Occipital lobe (tissue), 2 donors: ENCODE results near the gene STIMATE. TPM values are rescaled to one million over a fixed set of nuclear protein-coding genes. Genes with fewer than 3 reads are reported as not detected.

Experiments used
- DNase-seq: peaks from one replicate; lab custom pipeline; 2025; lab: John Stamatoyannopoulos, UW
- total RNA-seq: library from RNA; depleted of rRNA; stranded (reverse); fragments of >200 nt; gene quantifications from one replicate; pipeline ENCODE4 v1.2.3, GENCODE V29; 2014

STIMATE gene
- total RNA-seq, 1 donor from 2014 or later, result 9.2 TPM

DNA sequence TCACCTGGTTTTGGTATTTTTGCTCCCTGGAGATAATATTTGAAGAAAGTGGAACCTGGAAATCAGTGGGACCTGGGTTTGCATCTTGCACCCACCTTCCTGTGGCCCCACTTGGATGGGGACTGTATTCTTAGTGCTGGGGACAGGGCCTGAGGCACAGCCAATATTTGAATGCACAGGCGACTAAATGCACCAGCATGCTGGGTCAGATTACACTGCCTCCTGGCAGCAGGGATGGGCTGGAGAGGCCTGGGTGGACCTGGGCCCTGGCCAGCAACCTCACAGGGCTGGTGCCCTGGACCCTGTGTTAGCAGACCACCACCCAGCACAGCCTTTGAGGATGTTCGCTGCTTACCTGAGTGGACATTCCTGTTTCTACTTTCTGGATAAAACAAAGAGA, 77.4 kb downstream of the STIMATE start:
- no peak for DNase-seq

DNA sequence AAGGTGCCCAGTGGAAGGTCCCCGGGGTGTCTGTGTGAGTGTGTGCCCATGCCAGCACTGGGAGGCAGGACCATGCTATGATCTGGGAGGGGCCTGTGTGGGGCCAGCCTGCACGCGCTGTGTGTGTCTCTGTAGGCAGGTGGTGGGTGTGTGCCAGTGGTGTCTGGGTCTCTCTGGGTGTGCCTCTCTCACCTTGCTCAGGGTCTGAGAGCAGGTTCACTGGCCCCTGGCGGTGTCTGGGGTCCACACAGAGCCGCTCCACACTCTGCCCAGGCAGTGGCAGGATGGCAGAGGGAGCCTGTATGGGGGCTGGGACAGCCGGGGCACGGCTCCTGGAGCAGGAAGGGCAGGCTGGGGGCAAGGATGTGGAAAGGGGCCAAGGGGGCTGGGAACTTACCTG, 79.5 kb downstream of the STIMATE start:
- no peak for DNase-seq

DNA sequence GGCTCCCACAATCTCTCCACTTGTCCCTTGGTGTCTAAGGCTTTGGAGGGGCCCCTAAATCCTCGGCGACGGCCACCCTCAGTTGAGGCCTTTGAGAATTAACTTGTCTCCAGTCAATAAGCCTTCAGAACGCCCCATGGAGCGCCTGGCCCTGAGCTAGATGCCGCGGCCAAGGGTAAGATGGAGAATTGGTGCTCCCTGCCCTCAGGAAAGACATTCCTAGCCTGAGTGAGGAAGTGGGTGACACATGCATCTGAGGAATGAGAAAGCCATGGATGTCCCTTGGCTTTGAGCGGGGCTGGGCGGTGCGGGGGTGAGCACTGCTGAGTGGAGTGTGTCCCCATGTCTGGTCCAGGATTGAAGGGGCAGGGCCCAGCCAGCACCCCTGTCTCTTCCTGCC, 80.1 kb downstream of the STIMATE start:
- DNase-seq, result no peak

DNA sequence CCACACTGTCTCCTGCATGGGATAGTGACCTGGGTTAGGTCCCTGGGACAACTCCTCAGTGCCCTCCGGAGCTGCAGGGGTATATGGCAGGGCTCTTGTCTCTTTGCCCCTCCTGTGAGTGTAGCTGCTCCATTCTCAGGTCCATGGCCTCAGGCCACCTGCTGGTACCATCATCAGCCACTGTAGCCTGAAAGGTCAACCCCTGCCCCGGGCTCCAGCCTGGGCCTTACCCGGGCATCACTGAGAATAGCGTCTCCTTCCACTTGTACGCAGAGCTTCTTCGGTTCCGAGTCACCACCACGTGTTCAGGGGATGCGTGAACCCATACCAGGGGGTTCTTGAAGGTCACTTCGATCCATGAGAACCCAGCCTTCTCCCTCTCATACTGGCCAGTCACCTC, 80.7 kb downstream of the STIMATE start:
- no peak for DNase-seq

DNA sequence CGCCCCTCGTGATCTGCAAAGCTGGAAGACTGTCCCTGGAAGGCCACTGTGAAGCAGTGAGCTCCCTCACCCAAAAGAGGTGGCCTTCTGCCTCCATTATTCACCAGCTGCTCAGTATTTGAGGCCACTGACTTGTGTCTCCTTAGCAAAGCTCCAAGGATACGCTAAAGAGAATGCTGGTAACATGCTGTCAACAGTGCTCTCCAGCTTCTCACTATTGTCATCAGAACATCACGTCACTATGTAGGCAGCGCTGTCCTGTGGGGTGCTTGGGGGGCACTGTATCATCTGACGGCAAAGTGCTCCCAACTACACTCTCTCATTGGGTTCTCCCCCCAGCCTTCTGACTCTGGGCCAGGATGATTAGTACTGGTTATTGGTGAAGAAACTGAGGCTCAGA, 81.1 kb downstream of the STIMATE start:
- no peak for DNase-seq

DNA sequence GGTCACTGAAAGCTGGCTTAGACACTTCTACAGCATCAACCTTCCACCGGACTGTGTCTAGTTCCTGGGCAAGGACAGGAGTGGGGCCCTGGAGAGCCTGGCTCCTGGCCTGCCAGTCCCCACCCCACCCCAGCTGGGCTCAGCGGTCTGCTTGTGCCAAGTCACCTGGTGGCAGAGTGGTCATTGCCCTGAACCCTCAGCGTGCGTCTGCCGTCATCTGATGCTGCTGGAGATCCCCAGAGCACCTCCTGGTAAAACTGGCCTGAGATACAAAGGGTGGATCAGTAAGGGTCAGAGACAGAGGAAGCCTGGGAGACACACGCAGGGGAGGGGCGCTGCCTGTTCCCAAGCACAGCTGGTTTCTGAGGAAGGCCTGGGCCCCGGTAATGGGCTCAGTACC, 83.5 kb downstream of the STIMATE start:
- no peak for DNase-seq

DNA sequence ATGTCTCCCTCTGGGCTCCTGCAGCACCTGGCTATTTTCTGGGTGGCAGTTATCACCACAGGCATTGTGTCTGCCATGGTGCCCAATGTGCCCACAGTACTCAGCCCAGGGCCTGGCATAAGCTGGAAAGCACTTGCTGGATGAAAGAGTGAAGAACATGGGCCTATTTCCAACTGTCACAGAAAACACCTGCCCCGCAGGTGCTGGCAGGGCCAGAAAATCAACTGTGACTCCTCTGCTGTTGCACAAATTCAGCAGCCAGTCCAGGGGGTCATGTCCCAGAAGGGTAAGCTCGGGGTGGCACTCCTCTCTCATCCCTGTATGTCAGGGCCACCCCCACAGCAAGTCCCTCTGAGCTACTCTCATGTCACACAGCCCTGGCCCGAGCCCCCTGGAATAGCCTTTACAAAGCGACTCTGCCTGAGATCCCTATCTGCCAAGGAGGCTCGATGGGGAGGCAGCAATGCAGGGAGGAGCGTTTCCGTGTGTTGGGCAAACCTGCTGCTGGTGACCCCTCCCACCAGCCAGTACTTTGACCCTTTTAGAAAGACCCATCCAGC, 85.8 kb downstream of the STIMATE start:
- no peak for DNase-seq

DNA sequence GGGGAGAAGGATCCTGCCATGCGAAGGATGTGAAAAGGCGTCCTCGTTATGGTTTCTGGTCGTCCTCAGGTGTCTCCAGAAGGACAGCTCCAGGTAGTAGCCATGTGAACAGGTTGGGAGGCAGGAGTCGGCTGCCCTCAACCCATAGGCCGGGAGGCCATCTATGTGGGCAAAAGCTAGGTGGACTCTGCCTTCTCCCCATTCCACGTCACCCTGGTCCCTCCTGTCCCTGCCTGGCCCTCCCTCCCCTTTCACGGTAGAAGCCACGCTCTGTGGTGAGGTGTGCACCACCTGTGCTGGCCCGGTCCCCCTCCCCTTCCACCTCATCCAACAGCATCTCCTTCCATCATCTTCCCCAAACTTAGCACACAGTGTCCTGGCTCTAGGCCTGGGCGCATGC, 86.4 kb downstream of the STIMATE start:
- no peak for DNase-seq

DNA sequence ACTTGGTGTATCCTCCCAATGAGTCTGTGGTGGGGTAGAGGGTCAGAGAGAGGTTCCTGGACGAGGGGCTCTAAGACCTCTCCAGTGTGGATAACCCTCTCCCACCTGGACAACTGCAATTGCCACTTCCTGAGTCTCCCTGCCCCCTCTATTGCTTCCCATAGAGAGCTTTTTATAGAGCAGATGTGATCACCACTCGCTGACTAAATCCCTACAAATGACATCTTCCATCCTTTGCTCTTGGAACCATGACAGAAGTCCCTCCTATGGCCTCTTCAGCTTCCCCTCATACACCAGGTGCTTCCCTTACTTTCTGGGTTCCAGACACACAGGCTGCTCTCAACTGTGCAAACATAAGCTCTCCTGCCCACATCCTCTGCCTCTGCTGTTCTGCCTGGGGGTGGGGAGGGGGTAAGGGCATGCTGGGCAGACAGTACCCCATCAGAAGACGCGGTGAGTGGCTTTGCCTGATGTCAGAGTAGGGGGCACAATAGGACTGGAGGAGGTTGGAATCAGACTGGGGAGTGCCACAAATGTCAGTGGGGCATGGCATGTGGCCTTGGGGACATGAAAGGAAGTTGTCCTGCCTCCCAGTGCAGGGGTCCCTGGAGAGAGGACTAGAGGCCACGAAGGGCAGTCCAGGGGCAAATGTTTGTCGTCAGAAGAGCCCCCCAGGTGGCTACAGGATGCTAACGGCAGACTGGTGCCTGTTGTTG, 87.5 kb downstream of the STIMATE start:
- no peak for DNase-seq

DNA sequence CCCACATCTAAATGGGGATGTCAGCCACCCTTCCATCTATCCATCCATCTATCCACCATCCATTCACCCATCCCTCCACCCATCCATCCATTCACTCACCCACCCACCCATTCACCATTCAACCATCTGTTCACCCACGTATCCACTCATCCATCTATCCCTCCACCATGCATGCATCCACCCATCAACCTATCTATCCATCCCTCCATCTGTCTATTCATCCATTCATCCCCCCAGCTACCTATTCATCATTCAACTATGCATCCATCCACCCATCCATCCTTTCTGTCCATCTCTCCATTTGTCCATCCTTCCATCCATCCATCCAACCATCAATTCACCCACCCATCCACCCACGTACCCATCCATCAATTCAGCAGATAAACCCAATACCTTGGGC, 88.2 kb downstream of the STIMATE start:
- DNase-seq, result no peak

DNA sequence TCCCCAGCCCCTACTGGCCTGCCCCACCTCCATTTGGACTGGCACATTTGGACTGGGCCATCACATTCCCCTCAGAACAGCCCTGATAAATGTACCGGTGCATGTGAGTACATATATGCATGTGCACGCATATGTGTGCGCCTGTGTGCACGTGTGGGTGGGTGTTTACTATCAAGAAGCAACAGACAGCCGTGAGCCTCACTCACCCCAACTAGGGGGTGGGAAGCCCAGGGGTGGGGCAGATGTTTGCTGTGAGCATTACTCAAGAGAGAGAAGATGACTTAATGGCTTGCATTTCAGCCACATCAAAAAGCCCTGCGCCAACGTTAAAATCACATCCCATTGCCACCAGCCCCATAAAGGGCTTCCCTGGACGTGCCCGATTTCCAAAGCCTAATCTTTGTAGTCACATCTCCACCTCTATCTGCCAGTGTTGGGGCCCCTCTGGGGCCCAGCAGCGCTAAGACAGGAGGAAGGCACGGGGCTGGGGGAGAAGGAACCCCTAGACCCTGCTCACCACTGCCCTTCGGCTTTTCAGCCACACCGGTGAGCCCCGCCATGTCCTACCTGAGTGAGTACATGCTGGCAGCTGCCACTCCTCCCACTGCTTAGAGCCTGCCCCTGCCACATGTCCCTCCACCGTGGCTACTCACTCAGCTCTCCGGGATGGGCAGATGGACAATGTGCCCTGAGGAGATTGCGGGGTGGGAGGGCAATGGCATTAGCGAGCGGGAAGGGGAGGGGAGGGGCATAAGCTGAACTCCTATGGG, 91.9 kb downstream of the STIMATE start:
- no peak for DNase-seq

DNA sequence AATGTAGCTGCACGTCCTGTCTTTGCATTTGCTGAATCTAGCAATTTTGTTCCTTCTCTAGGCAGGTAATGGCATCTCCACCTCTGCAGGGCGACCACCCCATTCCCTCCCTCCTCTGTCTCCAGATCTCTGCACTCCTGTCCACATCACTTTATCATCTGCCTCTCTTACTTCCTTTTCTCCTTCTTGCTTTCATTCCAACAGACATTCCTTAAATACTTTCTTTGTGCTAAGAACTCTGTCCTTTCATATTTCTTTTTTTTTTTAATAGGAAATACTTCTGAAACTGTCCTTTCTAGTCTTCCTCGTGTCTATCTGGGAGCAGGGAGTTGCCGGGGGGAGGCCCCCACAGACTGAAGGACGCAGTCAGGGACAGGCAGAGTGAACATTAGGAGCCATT, 95.5 kb downstream of the STIMATE start:
- no peak for DNase-seq

DNA sequence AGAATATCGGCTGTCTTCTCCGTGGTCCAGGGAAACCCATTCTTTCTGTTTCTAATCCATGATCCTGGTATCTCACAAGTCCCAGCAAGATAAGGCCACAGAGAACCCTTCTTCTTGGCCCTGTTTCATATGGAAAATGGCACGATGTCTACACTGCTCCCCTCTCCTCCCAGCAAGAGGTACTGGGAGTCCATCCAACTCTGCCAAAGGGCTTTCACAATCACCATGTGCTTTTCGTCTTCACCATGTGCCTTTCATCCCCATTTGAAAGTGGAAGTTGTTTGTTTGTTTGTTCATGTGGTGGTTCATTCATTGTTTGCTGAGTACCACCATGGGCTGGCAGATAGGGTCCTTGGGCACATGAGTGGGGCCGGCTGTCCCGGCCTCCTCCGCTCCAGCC, 97.3 kb downstream of the STIMATE start:
- DNase-seq, result no peak

DNA sequence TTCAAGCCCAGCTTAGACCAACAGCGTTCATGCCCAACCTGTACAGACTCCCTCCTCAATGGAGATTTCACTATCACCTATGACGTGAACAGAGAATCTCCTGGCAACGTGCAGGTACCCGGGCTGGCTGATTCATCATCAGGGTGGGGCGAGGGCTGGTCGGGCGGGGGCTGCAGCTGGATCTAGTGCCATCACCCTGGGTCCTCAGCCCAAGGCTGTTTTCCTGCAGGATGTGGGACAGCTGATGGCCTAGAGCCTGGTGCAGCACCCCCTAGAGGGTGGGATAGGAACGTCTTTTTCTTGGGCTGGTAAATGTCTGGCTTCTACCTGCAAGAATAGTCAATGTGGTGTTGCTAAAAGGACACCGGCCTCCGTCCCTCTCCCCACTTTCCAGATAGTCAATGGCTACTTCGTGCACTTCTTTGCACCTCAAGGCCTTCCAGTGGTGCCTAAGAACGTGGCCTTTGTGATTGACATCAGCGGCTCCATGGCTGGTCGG, 98.3 kb downstream of the STIMATE start:
- no peak for DNase-seq

DNA sequence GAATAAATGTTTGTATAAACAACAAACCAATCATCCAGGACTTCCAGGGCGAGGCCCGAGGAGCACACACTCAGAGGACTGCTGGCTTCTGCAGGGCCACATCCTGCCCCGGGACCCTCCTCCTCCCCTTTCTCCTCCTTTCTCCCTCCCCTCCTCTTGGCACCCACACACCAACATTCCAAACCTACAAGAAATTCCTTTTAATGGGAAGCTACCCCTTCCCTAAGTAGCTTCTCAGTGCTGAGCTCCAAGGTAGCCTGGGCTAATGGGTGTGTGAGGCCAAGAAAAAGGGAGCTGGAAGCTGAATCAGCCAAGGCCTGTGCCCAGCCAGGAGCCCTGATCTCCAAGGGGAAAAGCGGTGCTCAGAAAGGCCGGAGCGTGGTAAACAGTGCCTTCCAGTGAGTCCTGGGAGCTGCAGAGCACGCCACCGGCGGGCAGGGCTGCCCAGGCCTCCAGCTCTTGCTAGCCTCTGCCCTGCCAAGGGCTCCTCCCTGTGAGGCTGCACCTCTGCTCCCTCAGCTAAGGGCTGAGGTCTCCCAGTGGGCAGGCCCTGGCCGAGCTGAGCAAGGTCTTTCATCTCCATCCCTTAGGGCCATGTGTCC, 98.9 kb downstream of the STIMATE start:
- DNase-seq, result no peak

DNA sequence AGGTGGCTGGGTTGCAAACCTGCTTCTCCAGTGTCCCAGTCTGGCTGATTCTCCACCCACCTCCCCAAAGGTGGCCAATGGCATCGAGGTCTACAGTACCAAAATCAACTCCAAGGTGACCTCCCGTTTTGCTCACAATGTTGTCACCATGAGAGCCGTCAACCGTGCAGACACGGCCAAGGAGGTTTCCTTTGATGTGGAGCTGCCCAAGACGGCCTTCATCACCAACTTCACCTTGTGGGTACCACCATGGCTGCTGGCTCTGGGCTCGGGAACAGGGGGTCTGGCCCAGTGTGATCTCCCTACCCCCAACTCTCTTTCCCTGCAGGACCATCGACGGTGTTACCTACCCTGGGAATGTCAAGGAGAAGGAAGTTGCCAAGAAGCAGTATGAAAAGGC, 100.9 kb downstream of the STIMATE start:
- no peak for DNase-seq

DNA sequence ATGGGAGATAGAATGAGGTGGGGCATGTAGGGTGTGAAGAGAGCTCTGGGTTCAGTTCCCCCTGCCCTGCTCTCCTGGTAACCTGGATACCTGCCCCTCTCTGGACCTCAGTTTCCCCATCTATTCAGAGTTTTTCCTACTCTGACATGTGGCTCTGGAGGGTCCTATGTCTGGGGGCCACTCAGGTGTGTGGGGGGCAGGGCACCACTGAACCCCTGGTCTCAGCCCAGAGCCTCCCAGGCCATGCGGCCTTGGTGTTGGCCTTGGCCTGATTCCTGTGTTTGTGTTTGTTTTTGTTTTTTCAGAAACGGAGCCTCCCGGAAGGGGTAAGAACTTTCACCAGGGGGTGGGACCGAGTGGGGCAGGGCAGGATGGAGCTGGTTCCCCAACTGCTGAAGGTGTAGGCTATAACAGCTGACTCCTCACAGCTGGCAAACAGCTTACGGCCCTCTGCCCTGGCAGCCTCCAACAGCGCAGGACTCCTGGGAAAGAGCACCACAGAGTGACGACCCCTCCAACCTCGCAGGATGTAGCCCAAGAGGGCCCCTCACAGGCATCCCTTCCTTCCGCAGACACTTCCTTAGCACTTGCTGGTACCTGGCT, 101.9 kb downstream of the STIMATE start:
- no peak for DNase-seq

DNA sequence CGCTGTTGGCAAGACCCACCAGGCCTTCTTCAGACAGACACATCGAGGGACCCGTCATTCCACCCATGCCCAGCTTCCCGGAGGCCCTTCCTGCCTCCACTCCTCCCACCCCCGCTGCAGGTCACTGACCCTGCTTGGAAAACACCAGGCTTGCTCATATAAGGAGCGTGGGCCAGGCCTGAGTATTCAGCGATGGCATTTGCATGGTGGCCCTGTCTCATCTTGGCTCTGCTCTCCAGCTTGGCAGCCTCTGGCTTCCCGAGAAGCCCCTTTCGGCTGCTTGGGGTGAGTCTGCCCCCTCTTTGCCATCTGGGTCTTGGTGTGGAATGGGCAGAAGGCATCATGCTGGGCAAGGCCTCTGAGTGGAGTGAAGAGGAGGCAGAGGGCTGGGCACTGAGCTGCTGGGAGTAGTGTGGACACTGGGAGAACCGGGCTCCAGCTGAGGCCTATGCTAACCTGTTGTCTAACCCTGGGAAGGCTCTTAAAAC, 102.7 kb downstream of the STIMATE start, which contains the start of gene ITIH3:
Gene ITIH3, plus strand, starts transcription at position 185 of the 488 bp plus-strand sequence. Its CDS starts 8 bp downstream, at position 193.
- no peak for DNase-seq

DNA sequence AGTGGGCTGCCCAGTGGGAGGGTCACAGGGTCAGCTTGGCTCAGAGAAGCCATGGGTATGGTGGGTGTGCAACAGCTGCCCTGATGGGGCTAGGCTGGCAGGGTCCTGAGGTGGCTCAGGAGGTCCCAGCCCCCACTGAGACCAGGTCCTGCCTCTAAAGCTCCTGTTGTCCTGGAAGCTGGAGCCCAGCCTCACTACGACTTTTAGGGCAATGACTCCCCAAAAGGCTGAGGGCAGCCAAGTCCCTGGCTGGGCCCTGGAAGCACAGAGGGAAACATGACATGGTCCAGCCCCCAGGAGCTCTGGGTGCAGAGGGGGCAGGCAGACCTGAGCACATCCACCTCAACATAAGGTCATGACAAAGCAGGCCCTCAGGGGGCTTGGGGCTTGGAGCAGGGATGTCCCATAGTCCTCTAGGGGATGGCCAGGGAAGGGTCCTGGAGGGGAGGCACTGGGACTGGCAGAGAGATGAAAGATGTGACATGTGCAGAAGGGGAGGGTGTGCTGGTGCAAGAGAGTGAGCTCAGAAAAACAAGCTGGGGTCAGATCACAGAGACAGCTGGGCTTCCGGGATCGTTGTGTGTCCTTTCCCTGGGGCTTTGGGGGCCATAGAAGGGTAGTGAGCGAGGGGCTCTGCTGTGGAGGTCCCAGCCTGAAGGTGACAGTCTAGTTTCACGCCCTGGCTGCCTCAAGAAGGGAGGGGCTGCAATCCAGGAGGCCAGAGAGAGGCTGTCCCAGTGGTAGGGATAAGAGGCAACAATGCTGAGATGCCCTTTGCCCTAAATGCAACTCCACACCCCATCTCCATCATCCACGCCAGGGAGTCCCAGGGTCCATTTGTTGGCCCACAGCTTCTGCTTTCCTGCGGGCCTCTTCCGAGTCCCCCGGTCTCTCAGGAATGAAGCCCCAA, 103.4 kb downstream of the STIMATE start:
- no peak for DNase-seq

DNA sequence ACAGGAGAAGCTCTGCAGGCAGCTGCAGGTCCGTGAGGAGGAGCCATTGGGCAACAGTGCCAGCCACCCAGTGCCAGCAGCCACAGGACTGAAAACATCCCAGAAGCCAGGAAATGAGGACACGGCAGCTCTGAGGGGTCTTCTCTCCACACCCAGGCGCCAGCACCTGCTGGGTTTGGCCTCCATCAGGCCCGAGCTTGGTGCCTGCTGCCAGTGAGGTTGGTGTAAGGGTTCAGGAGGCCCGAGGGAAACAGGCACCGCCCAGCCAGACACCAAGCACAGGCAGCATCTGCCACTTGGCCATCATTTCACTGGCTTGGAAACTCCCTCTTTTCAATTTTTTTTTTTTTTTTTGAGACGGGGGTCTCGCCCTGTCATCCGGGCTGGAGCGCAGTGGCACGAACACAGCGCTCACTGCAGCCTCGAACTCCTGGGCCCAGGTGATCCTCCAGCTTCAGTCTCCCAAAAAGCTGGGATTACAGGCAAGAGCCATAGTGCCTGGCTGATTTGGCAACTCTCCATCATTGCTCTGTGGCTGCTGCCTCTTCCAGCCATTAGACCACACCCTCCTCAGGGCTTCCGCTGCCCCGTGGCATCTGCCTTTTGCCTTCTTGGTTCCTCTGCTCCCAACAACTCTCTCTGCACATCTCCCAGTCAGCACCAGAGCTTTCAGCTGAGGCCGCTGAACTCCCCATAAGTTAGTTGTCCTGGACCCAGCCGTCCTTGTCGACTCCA, 104.2 kb downstream of the STIMATE start:
- DNase-seq, result no peak
